Measurements from ENCODE around the gene PCDHA1. TPM values are rescaled to one million over a fixed set of nuclear protein-coding genes. Genes with fewer than 3 reads are reported as not detected.

PCDHA1 gene
- total RNA-seq, 1 donor from 2014 or later: not detected

DNA sequence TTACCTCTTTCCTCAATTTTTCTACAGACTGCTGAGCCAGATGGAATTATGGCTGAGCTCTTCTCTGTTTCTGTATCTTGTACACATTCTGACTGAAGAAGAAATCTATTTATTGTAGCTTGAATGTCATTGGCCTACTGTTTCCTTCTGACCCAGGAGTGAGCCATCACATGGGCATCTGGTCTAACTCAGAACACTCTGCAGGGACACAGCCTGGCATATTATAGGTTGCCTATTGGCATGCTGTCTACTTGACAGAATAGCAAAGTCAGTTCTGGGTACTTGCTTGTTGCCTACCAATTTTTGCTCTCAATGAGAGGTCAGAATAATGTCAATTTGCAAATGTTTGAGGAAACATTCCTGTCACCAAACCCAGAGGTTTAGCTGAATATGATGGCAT is 187.6 kb downstream of the PCDHA1 start:
- TF ChIP-seq, protein P1, sequence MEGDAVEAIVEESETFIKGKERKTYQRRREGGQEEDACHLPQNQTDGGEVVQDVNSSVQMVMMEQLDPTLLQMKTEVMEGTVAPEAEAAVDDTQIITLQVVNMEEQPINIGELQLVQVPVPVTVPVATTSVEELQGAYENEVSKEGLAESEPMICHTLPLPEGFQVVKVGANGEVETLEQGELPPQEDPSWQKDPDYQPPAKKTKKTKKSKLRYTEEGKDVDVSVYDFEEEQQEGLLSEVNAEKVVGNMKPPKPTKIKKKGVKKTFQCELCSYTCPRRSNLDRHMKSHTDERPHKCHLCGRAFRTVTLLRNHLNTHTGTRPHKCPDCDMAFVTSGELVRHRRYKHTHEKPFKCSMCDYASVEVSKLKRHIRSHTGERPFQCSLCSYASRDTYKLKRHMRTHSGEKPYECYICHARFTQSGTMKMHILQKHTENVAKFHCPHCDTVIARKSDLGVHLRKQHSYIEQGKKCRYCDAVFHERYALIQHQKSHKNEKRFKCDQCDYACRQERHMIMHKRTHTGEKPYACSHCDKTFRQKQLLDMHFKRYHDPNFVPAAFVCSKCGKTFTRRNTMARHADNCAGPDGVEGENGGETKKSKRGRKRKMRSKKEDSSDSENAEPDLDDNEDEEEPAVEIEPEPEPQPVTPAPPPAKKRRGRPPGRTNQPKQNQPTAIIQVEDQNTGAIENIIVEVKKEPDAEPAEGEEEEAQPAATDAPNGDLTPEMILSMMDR (IDR thresholded peaks at IDR 0.05; ENCODE audit: unreplicated experiment): no peak
- Mint-ChIP-seq H3K36me3 (ENCODE audit: insufficient read depth) (no peaks in the 10 kb centered on the region), H3K4me3 (ENCODE audit: low read depth) (no peak overlapping the region), H3K27me3 (peaks cover 3% of the 10 kb centered on the region), H3K4me1 (ENCODE audit: low read depth) (no peaks in the 10 kb centered on the region), H3K9me3 (ENCODE audit: low read depth) (no peaks in the 10 kb centered on the region), H3K27ac (no peak overlapping the region)
- no peak for DNase-seq (ENCODE audit: low spot score, unreplicated experiment)

DNA sequence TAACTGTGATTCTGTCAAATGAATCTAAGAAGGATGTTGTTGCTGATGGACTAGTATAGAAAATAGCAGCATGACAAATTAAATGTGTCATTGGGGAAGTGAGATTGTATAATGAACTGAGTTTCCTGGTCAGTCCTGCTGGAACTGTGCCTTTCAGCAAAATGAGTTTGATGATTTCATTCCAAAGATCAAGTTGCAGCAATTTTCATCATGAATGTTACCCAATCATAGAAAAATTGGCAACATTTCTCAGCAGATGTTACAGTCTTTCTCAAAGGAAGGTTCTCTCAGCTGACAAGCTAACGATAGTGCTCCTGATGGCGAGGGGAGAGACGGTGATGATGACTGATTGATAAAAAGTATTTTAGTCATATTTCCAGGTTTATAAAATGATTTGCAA is 191.1 kb downstream of the PCDHA1 start:
- Mint-ChIP-seq H3K36me3 (ENCODE audit: insufficient read depth) (no peaks in the 10 kb centered on the region), H3K4me3 (ENCODE audit: low read depth) (no peak overlapping the region), H3K27ac (no peak overlapping the region), H3K27me3 (no peaks in the 10 kb centered on the region), H3K4me1 (ENCODE audit: low read depth) (no peaks in the 10 kb centered on the region), H3K9me3 (ENCODE audit: low read depth) (no peaks in the 10 kb centered on the region)
- TF ChIP-seq, protein P1 (IDR thresholded peaks at IDR 0.05; ENCODE audit: unreplicated experiment): no peak
- DNase-seq (ENCODE audit: low spot score, unreplicated experiment): no peak

DNA sequence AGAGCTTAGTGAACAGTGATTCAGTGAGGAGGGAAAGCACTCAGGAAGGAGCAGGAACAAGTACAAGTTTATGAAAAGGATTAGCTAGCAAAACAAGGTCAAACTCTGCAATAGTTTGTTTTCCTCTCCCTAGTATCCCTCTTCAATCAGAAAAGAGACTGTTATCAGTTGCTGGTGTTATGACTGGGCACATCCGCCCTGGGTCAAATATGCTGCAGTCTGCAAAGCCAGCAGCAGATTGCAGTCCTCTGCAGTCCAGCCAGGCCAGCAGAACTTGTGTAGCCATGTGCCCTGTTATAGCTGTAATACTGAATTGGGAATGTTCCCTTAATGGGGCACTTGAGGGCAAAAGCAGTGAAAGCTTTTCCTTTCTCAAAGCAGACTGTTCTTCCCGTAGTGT is 192.3 kb downstream of the PCDHA1 start:
- TF ChIP-seq, protein P1 (IDR thresholded peaks at IDR 0.05; ENCODE audit: unreplicated experiment): no peak
- H3K27ac Mint-ChIP-seq: no peak overlapping the region
- no peak overlapping the region for H3K4me3 Mint-ChIP-seq (ENCODE audit: low read depth)
- no peaks in the 10 kb centered on the region for H3K9me3 Mint-ChIP-seq (ENCODE audit: low read depth)
- H3K36me3 Mint-ChIP-seq (ENCODE audit: insufficient read depth): peaks cover 2% of the 10 kb centered on the region
- H3K27me3 Mint-ChIP-seq: no peaks in the 10 kb centered on the region
- no peak for DNase-seq (ENCODE audit: low spot score, unreplicated experiment)
- H3K4me1 Mint-ChIP-seq (ENCODE audit: low read depth): no peaks in the 10 kb centered on the region

DNA sequence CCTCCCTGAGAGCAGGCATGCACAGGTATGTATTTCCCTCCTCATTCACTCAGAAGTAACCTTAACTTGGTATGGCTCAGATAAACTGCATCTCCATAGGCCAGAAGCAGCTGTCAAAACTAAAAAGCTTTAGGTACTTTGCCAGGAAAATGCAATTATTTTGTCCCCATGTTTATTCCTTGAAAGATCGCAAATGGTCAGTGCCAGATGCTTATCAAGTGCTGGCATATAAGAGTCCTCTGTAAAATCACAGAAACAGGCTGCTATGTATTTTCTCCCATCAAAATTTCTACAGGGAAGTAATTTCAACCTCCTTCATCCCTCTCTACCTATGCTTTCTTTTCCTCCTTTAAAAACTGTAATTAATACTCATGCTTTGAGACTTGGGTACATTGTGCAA is 193.0 kb downstream of the PCDHA1 start:
- peaks cover 2% of the 10 kb centered on the region for H3K36me3 Mint-ChIP-seq (ENCODE audit: insufficient read depth)
- H3K4me1 Mint-ChIP-seq (ENCODE audit: low read depth): no peaks in the 10 kb centered on the region
- H3K9me3 Mint-ChIP-seq (ENCODE audit: low read depth): no peaks in the 10 kb centered on the region
- no peak overlapping the region for H3K4me3 Mint-ChIP-seq (ENCODE audit: low read depth)
- no peak for DNase-seq (ENCODE audit: low spot score, unreplicated experiment)
- TF ChIP-seq, protein P1 (IDR thresholded peaks at IDR 0.05; ENCODE audit: unreplicated experiment): no peak
- H3K27me3 Mint-ChIP-seq: no peaks in the 10 kb centered on the region
- H3K27ac Mint-ChIP-seq: no peak overlapping the region

DNA sequence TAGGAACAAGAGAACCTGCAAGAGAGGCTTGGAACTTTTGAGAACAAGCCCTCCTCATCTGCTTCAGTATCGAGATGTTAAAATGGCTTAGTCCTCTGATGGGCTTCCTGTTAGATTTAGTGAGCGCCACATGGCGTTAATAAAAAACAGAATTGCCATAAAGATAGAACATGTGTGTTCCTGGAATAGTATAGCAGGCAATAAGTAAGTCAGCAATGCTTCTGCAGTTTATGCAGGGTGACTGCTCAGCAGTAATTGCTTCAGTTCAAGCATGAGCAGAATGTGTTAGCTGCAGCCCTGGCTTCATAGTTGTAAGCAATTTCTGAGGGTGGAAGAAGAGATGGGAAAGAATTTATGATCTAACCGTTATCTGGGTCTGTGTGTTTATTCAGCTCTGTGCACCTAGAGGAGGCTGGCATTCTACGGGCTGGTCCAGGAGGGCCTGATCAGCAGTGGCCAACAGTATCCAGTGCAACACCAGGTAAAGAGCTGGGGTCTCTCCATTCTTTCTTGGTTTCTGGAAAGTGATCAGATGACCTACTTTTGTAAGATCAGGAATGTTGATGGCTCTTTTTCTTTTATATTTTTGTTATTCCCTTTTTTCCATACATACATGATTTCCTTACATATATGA is 196.3 kb downstream of the PCDHA1 start:
- Mint-ChIP-seq H3K36me3 (ENCODE audit: insufficient read depth) (peaks cover 2% of the 10 kb centered on the region), H3K4me1 (ENCODE audit: low read depth) (no peaks in the 10 kb centered on the region), H3K27ac (no peak overlapping the region), H3K4me3 (ENCODE audit: low read depth) (no peak overlapping the region), H3K9me3 (ENCODE audit: low read depth) (no peaks in the 10 kb centered on the region), H3K27me3 (no peaks in the 10 kb centered on the region)
- DNase-seq (ENCODE audit: low spot score, unreplicated experiment): no peak
- TF ChIP-seq, protein P1 (IDR thresholded peaks at IDR 0.05; ENCODE audit: unreplicated experiment): no peak
